ENCODE data around the gene MRGPRX2.

MRGPRX2 gene

GRCh38 chr11:19076744-19077589 is 16.4 kb upstream of the MRGPRX2 start:
- in situ Hi-C loops (cut with MboI; ENCODE audit: low sequenced_read_pairs): no loop called here

GRCh38 chr11:19075636-19076035 is 15.1 kb upstream of the MRGPRX2 start:
- in situ Hi-C loops (cut with MboI; ENCODE audit: low sequenced_read_pairs): no loop called here

DNA sequence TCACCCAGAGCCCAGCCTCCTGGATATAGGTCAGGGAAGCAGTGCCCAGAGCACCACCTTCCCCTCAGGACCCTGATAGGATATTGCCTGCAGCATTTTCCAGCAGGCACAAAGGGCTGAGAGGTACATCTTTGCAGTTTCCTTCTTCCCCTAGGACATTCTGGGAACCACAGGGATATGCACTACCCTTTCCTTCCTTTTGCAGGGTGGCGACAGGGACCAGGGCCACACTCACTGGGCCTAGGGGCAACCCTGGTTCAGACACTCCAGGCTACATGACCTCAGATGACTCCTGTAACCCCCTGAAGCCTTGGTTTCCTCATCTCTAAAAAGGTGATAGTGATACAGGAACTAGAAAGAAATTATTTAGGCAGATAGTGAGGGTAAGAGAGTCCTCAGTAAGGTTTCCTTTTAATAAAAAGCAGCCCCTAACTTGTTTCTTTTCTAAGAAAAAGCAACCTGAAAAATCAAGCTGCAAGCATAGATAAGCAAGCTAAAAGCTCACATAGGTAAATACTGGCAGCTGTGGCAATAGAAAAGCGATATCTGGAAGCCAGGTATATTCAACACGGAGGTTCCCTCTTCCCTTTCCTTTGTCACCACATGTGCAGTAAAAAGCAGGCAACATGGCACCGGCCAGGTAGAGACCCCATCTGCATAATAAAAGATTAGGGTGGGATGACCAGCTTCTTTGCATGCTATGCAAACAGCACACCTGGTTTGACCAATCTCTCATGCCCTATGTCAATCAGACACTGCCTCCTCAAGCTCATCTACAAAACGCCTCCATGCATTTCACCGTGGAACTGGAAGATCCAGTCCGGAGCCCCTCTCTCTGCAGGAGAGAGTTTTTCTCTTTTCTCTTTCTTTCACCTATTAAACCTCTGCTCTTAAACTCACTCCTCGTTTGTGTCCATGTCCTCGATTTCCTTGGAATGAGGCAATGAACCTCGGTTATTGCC is 13.2 kb upstream of the MRGPRX2 start:
- in situ Hi-C loops (cut with MboI; ENCODE audit: low sequenced_read_pairs): loop anchor here (25.0 kb wide), 1 partner anchor 464 kb away; no protein-coding TSS in a partner anchor

DNA sequence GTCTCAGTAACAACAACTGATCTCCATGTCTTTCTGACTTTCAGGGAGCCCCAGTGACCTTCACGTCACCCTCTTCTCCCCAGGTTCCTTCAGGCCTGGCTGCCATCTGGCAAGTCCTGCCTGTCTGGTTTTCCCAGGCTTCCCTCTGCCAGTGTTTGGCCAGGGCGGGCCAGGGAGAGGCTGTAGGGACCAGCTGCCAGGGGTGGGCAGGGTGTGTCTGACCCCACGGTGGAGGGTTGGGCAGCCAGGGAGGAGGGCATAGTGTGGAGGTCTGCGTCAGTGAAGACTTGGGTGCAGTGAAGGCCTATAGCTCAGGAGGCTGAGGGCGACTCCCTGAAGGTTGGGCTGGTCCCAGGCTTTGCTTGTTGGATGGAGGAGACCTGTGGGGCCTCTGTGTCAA is 11.9 kb upstream of the MRGPRX2 start:
- in situ Hi-C loops (cut with MboI; ENCODE audit: low sequenced_read_pairs): loop anchor here (25.0 kb wide), 1 partner anchor 465 kb away; no protein-coding TSS in a partner anchor

DNA sequence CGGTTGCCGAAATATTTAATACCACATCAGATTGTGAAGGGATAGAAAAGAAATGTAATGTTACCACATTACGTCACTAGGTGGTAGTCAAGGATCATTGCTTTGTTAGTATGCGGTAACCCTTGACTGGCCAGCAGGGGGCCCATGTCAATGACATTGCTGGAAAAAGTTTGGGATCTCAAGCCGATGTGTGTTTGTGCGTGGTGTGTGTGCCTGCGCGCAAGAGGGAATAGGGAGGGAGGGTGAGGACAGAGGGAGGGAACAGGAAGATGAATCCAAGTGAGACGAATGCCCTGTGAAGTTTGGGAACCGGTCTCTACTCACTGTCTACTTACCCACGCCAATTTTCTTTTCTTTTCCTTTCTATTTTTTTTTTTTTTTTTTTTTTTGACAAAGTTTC is 10.7 kb upstream of the MRGPRX2 start:
- in situ Hi-C loops (cut with MboI; ENCODE audit: low sequenced_read_pairs): loop anchor here (25.0 kb wide), 1 partner anchor 466 kb away; no protein-coding TSS in a partner anchor

- in situ Hi-C loops (cut with MboI; ENCODE audit: low sequenced_read_pairs): loop anchor here (25.0 kb wide), 1 partner anchor 477 kb away; no protein-coding TSS in a partner anchor
Observed at GRCh38 chr11:19059833-19060232, 684 bp downstream of the MRGPRX2 start.

DNA sequence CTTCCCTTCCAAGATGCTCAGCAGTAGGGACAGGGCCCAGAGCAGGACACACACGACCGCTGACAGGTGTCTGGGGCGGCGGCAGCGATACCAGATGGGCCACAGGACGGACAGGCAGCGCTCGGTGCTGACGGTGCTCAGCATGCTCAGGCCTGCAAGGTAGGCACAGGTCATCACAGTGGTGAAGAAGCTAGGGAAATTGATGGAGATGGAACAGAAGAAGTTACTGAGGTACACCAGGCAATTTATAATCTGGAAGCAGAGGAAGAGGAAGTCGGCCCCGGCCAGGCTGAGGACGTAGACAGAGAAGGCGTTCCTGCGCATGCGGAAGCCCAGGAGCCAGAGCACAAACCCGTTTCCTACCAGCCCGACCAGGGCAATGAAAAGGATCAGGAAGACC is 4.6 kb downstream of the MRGPRX2 start:
- in situ Hi-C loops (cut with MboI; ENCODE audit: low sequenced_read_pairs): loop anchor here (25.0 kb wide), 1 partner anchor 481 kb away; no protein-coding TSS in a partner anchor

- in situ Hi-C loops (cut with MboI; ENCODE audit: low sequenced_read_pairs): loop anchor here (25.0 kb wide), 1 partner anchor 482 kb away; no protein-coding TSS in a partner anchor
Observed at GRCh38 chr11:19055016-19055415, 5.5 kb downstream of the MRGPRX2 start.

DNA sequence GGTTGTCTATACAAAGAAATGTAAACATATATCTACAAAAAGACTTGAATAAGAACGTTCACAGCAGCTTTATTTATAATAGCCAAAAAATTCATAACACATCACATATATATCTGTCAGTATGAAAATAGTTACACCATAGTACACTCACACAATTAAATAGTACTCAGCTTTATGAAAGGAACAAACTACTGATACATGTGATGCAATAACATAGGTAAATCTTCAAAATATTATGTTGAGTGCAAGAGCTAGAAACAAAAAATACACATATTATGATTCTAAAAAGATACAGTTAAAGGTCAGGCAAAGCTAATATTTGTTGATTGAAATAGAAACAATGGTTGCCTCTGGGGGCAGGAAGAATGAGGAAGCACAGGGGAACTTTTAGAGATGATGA is 6.6 kb downstream of the MRGPRX2 start:
- in situ Hi-C loops (cut with MboI; ENCODE audit: low sequenced_read_pairs): loop anchor here (25.0 kb wide), 1 partner anchor 483 kb away; no protein-coding TSS in a partner anchor

DNA sequence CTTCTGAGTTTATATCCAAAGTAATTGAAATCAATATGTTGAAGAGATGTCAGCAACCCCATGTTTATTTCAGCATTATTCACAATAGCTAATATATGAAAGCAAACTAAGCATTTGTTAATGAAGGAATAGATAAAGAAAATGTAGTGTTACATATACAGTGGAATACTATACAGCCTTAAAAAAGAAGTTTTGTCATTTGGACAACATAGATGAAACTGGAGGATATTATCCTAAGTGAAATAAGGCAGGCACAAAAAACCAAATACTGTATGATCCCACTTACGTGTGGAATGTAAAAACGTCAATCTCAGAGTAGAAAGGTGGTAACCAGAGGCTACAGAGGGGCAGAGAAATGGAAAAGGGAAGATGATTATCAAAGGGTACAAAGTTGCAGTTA is 10.2 kb downstream of the MRGPRX2 start:
- in situ Hi-C loops (cut with MboI; ENCODE audit: low sequenced_read_pairs): loop anchor here (25.0 kb wide), 1 partner anchor 487 kb away; no protein-coding TSS in a partner anchor

- in situ Hi-C loops (cut with MboI; ENCODE audit: low sequenced_read_pairs): no loop called here
Observed at GRCh38 chr11:19049351-19049750, 11.2 kb downstream of the MRGPRX2 start.

DNA sequence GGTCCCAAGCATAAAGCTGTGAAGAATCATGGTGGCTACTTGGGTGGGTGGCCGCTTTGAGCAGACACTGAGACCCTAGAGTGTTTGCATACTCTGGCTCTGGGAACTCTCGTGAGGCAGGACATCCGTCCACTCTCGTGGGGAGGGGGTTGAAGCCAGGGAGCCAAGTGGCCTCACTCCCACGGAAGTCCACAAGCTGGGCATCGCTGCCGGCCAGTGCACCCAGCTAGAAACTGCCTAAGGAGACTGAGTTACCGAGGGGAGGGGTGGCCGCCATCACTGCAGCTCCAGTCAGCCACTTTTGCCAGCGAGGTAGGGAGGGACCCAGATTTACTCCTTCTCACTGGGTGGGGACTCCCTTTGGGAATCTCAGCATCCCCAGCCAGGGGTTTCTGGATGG is 20.5 kb downstream of the MRGPRX2 start:
- in situ Hi-C loops (cut with MboI; ENCODE audit: low sequenced_read_pairs): no loop called here

- in situ Hi-C loops (cut with MboI; ENCODE audit: low sequenced_read_pairs): no loop called here
Observed at GRCh38 chr11:19039409-19039808, 21.1 kb downstream of the MRGPRX2 start.

DNA sequence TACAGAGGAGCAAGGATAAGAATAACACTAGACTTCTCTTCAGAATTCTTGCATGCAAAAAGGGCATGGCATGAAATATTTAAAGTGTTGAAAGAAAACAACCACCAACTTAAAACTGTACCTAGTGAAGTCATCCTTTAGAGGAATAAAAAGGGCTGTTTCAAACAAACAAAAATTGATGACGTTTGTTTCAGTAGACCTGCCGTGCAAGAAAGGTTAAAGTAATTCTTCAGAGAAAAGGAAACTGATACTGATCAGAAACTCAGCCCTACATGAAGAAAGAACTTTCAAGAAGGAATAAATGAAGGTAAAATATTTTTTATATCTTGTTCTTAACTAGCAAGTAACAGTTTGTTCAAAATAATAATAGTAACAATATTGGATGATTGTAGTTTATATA is 27.5 kb downstream of the MRGPRX2 start:
- in situ Hi-C loops (cut with MboI; ENCODE audit: low sequenced_read_pairs): no loop called here

- in situ Hi-C loops (cut with MboI; ENCODE audit: low sequenced_read_pairs): no loop called here
Observed at GRCh38 chr11:19027829-19028595, 32.5 kb downstream of the MRGPRX2 start.

GRCh38 chr11:19026862-19027261 is 33.7 kb downstream of the MRGPRX2 start:
- in situ Hi-C loops (cut with MboI; ENCODE audit: low sequenced_read_pairs): no loop called here

- in situ Hi-C loops (cut with MboI; ENCODE audit: low sequenced_read_pairs): no loop called here
Observed at GRCh38 chr11:19025481-19026406, 34.8 kb downstream of the MRGPRX2 start.

DNA sequence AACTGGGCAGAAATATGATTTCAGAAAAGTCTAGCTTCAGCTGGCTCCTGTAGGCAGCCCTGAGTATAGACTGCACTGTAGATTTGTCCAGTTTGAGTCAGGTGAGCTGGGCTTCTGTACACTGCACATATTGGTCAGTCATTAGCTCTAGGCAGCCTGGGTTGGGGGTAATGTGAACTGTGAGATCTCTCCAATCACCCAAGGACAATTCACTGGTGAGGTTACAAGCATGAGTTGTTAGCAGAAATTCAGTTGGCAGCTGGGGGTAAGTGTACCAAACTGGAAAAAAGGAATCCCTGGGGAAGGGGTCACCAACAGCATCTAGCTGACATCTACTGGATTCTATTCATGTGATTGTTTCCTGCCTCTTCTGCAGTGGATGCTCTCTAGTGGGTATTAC is 39.7 kb downstream of the MRGPRX2 start:
- in situ Hi-C loops (cut with MboI; ENCODE audit: low sequenced_read_pairs): no loop called here

GRCh38 chr11:19018901-19019300 is 41.6 kb downstream of the MRGPRX2 start:
- in situ Hi-C loops (cut with MboI; ENCODE audit: low sequenced_read_pairs): no loop called here
